H9 (cell line): ENCODE data around the gene PTDSS2. TPM values are rescaled to one million over a fixed set of nuclear protein-coding genes. Genes with fewer than 3 reads are reported as not detected.
A peak's percentile ranks its signal among the peaks of the same experiment; 100 is the strongest.

Experiments
- DNase-seq: peaks from one replicate; pipeline ENCODE4 v3.0.0-alpha.2; 2017
- H2AFZ ChIP-seq: one replicate; pipeline ENCODE4 v1.6.1; 2013; ENCODE audit warnings: mild to moderate bottlenecking, low read length, control low read depth, moderate library complexity
- H2AK5ac ChIP-seq: 2 replicates; pipeline ENCODE4 v1.6.1; 2013; ENCODE audit warnings: low read length, control low read depth, mixed read lengths; ENCODE audit not compliant: insufficient read length
- H2BK120ac ChIP-seq: one replicate; pipeline ENCODE4 v1.6.1; 2013; ENCODE audit warnings: low read depth, mild to moderate bottlenecking, low read length, control low read depth, inconsistent platforms; ENCODE audit not compliant: poor library complexity, severe bottlenecking
- H2BK12ac ChIP-seq: 2 replicates; pipeline ENCODE4 v1.6.1; 2013; ENCODE audit warnings: low read length, control low read depth, mixed read lengths, low read depth; ENCODE audit not compliant: insufficient read length
- H2BK15ac ChIP-seq: 2 replicates; pipeline ENCODE4 v1.6.1; 2013; ENCODE audit warnings: low read depth, low read length, control low read depth
- H2BK20ac ChIP-seq: one replicate; pipeline ENCODE4 v1.6.1; 2013; ENCODE audit warnings: low read depth, mild to moderate bottlenecking, low read length, control low read depth, inconsistent platforms; ENCODE audit not compliant: poor library complexity, severe bottlenecking
- H2BK5ac ChIP-seq: 2 replicates; pipeline ENCODE4 v1.6.1; 2013; ENCODE audit warnings: low read length, control low read depth, mixed read lengths; ENCODE audit not compliant: insufficient read length
- H3K14ac ChIP-seq: 2 replicates; pipeline ENCODE4 v1.6.1; 2013; ENCODE audit warnings: low read length, control low read depth; ENCODE audit not compliant: insufficient read depth
- H3K18ac ChIP-seq: 2 replicates; pipeline ENCODE4 v1.6.1; 2013; ENCODE audit warnings: low read depth, mild to moderate bottlenecking, mixed read lengths, low read length, control low read depth; ENCODE audit not compliant: insufficient read length
- H3K23ac ChIP-seq: 2 replicates; pipeline ENCODE4 v1.6.1; 2013; ENCODE audit warnings: low read length, control low read depth, mixed read lengths, low read depth; ENCODE audit not compliant: insufficient read length
- H3K23me2 ChIP-seq: 2 replicates; pipeline ENCODE4 v1.6.1; 2013; ENCODE audit warnings: low read depth, mild to moderate bottlenecking, mixed read lengths, low read length, control low read depth; ENCODE audit not compliant: insufficient read length, poor library complexity, severe bottlenecking
- H3K27ac ChIP-seq: 2 replicates; pipeline ENCODE4 v1.5.1; 2013; ENCODE audit warnings: low read length, control low read depth, mixed read lengths, low read depth; ENCODE audit not compliant: insufficient read length
- H3K27me3 ChIP-seq: 2 replicates; pipeline ENCODE4 v1.6.1; 2013; ENCODE audit warnings: low read length, control low read depth, inconsistent platforms; ENCODE audit not compliant: insufficient read depth
- H3K4ac ChIP-seq: 2 replicates; pipeline ENCODE4 v1.6.1; 2013; ENCODE audit warnings: low read depth, mild to moderate bottlenecking, control low read depth, inconsistent platforms, low read length, moderate library complexity
- H3K4me1 ChIP-seq: 2 replicates; pipeline ENCODE4 v1.6.1; 2013; ENCODE audit warnings: low read length, control low read depth, inconsistent platforms; ENCODE audit not compliant: insufficient read depth
- H3K4me2 ChIP-seq: 2 replicates; pipeline ENCODE4 v1.6.1; 2013; ENCODE audit warnings: low read length, control low read depth, mixed read lengths; ENCODE audit not compliant: insufficient read length, insufficient read depth
- H3K56ac ChIP-seq: 2 replicates; pipeline ENCODE4 v1.6.1; 2013; ENCODE audit warnings: low read depth, mild to moderate bottlenecking, mixed read lengths, low read length, control low read depth; ENCODE audit not compliant: insufficient read length
- H3K79me1 ChIP-seq: 2 replicates; pipeline ENCODE4 v1.6.1; 2013; ENCODE audit warnings: low read depth, mild to moderate bottlenecking, moderate library complexity, low read length, control low read depth, inconsistent platforms; ENCODE audit not compliant: insufficient read depth, poor library complexity, severe bottlenecking
- H3K79me2 ChIP-seq: 2 replicates; pipeline ENCODE4 v1.6.1; 2013; ENCODE audit warnings: low read length, control low read depth, inconsistent platforms; ENCODE audit not compliant: insufficient read depth
- H3K9ac ChIP-seq: 2 replicates; pipeline ENCODE4 v1.6.1; 2013; ENCODE audit warnings: low read length, control low read depth, mixed read lengths; ENCODE audit not compliant: insufficient read length; ENCODE audit errors: extremely low read depth
- H3K9me3 ChIP-seq: one replicate; pipeline ENCODE4 v1.6.1; 2013; ENCODE audit warnings: low read depth, low read length, inconsistent platforms; ENCODE audit not compliant: control insufficient read depth
- H3T11ph ChIP-seq: one replicate; pipeline ENCODE4 v1.6.1; 2013; ENCODE audit warnings: mild to moderate bottlenecking, low read length, control low read depth, inconsistent platforms
- H4K20me1 ChIP-seq: one replicate; pipeline ENCODE4 v1.6.1; 2013; ENCODE audit not compliant: control insufficient read depth, insufficient read length, insufficient read depth
- H4K5ac ChIP-seq: 2 replicates; pipeline ENCODE4 v1.6.1; 2013; ENCODE audit warnings: low read depth, mild to moderate bottlenecking, mixed read lengths, low read length, control low read depth; ENCODE audit not compliant: insufficient read length
- H4K8ac ChIP-seq: replicated peaks from 2 replicates; pipeline ENCODE4 v1.6.1; 2013; ENCODE audit warnings: low read length, control low read depth, mixed read lengths, low read depth; ENCODE audit not compliant: insufficient read length
- H4K91ac ChIP-seq: 2 replicates; pipeline ENCODE4 v1.6.1; 2013; ENCODE audit warnings: low read depth, mild to moderate bottlenecking, moderate library complexity, mixed read lengths, low read length, control low read depth; ENCODE audit not compliant: insufficient read length
- H3K27ac Mint-ChIP-seq, 3 experiments: 2 replicates in 2 of 3; 3 replicates in 1 of 3; pipeline ENCODE4 v1.8.0; 2020 to 2021; ENCODE audit warnings: mixed read lengths in 3 of 3, mild to moderate bottlenecking in 1 of 3, moderate library complexity in 1 of 3
- H3K27me3 Mint-ChIP-seq: 2 replicates; pipeline ENCODE4 v1.8.0; 2021; ENCODE audit warnings: low read depth, mild to moderate bottlenecking, moderate library complexity, mixed read lengths
- H3K36me3 Mint-ChIP-seq, 3 experiments: 2 replicates in 2 of 3; 3 replicates in 1 of 3; pipeline ENCODE4 v1.8.0; 2020 to 2021; ENCODE audit warnings: low read depth in 3 of 3, mixed read lengths in 3 of 3; ENCODE audit not compliant: insufficient read depth in 1 of 3
- H3K4me1 Mint-ChIP-seq, 2 experiments: 2 replicates each; pipeline ENCODE4 v1.8.0; 2020; ENCODE audit warnings: mixed read lengths in 2 of 2
- H3K4me3 Mint-ChIP-seq, 2 experiments: 2 replicates in 1 of 2; 3 replicates in 1 of 2; pipeline ENCODE4 v1.8.0; 2020 to 2021; ENCODE audit warnings: mild to moderate bottlenecking in 2 of 2, mixed read lengths in 2 of 2, moderate library complexity in 1 of 2
- H3K9me3 Mint-ChIP-seq, 2 experiments: 2 replicates in 1 of 2; 3 replicates in 1 of 2; pipeline ENCODE4 v1.8.0; 2020; ENCODE audit warnings: mild to moderate bottlenecking in 2 of 2, mixed read lengths in 2 of 2, moderate library complexity in 1 of 2
- WGBS: extraction: QIAGEN DNeasy Blood & Tissue Kit; methylation state at CpG from one replicate; pipeline ENCODE4 v1.1.7; 2013; ENCODE audit warnings: missing lambda C conversion rate, low lambda C conversion rate, mixed read lengths; ENCODE audit not compliant: insufficient read length; ENCODE audit errors: extremely low coverage; 5-methylcytosine and 5-hydroxymethylcytosine counted together
- total RNA-seq: library from RNA; stranded (reverse); gene quantifications from 2 replicates; pipeline ENCODE4 v1.2.1, GENCODE V29; 2021
- TF ChIP-seq, protein P1 (sequence below): fragments of 200-600 bp; sonication (generic); conservative IDR thresholded peaks from 3 replicates; pipeline ENCODE4 v1.8.0; 2021; ENCODE audit warnings: antibody characterized with exemption, mild to moderate bottlenecking

Gene PTDSS2
- total RNA-seq, 1 experiment from 2014 or later: 55.3 TPM

DNA sequence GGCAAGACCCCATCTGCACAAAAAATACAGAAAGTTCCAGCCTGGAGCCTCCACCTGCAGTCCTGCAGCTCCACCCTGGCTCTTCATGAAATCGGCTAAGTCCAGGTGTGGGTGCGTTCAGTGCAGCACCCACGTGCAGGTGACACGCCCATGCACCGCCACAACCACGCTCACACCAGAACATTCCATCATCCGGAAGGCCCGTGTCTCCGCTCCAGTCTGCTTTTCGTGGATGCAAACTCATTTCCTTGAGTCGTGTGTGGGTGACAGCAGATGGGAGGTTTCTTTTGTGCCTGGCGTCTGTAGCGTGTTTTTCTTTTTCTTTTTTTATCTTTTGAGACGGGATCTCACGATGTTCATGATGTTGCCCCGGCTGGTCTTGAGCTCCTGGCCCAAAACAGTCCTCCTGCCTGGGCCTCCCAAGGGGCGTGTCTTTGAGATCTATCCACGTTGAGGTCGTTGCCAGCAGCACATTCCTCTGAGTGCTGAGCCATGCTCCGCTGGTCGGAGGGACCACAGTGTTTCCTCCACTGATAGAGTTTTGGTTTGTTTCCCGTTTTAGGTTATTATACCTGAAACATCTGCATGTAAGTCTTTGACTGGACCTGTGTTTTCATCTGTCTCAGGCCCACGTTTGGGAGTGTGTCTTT, 7.2 kb downstream of the PTDSS2 start:
- H3K27ac ChIP-seq: no peak overlapping the region
- no peak overlapping the region for H2BK12ac ChIP-seq
- no peaks in the 10 kb centered on the region for H4K20me1 ChIP-seq
- Mint-ChIP-seq H3K36me3 (peaks cover 25 to 62% (median 50%) of the 10 kb centered on the region in 3 experiments; a peak in 6 of 7 replicates), H3K4me3 (no peak overlapping the region; a peak in 3 of 5 replicates), H3K27ac (peak overlapping the region; percentile 17 to 98 (median 73); a peak in 6 of 7 replicates), H3K9me3 (no peaks in the 10 kb centered on the region; a peak in 1 of 5 replicates), H3K27me3 (no peaks in the 10 kb centered on the region), H3K4me1 (peaks cover 34 to 37% of the 10 kb centered on the region in 2 experiments)
- no peaks in the 10 kb centered on the region for H3K4me1 ChIP-seq
- no peak overlapping the region for H3K56ac ChIP-seq
- peak overlapping the region; percentile 39; the same call in 1 of the 2 replicates for H3K14ac ChIP-seq
- TF ChIP-seq, protein P1, sequence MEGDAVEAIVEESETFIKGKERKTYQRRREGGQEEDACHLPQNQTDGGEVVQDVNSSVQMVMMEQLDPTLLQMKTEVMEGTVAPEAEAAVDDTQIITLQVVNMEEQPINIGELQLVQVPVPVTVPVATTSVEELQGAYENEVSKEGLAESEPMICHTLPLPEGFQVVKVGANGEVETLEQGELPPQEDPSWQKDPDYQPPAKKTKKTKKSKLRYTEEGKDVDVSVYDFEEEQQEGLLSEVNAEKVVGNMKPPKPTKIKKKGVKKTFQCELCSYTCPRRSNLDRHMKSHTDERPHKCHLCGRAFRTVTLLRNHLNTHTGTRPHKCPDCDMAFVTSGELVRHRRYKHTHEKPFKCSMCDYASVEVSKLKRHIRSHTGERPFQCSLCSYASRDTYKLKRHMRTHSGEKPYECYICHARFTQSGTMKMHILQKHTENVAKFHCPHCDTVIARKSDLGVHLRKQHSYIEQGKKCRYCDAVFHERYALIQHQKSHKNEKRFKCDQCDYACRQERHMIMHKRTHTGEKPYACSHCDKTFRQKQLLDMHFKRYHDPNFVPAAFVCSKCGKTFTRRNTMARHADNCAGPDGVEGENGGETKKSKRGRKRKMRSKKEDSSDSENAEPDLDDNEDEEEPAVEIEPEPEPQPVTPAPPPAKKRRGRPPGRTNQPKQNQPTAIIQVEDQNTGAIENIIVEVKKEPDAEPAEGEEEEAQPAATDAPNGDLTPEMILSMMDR: no peak
- no peaks in the 10 kb centered on the region for H3K27me3 ChIP-seq
- no peak overlapping the region for H3T11ph ChIP-seq
- H2BK15ac ChIP-seq: no peak overlapping the region
- H3K4me2 ChIP-seq: no peak overlapping the region
- no peaks in the 10 kb centered on the region for H3K9me3 ChIP-seq
- no peak overlapping the region for H3K23ac ChIP-seq
- H2AFZ ChIP-seq: no peak overlapping the region
- no peaks in the 10 kb centered on the region for H3K23me2 ChIP-seq
- H2BK20ac ChIP-seq: no peak overlapping the region
- H2BK5ac ChIP-seq: no peak overlapping the region
- peaks cover 2% of the 10 kb centered on the region for H3K79me1 ChIP-seq
- H2AK5ac ChIP-seq: no peak overlapping the region
- WGBS: no CpG with 5 or more reads among the region's 23 CpGs
- H4K91ac ChIP-seq: no peak overlapping the region
- DNase-seq: no peak
- H4K5ac ChIP-seq: no peak overlapping the region
- no peak overlapping the region for H4K8ac ChIP-seq
- no peak overlapping the region for H2BK120ac ChIP-seq
- H3K4ac ChIP-seq: no peak overlapping the region
- H3K9ac ChIP-seq: no peak overlapping the region
- peaks cover 12% of the 10 kb centered on the region; the same call in 1 of the 2 replicates for H3K79me2 ChIP-seq
- no peak overlapping the region for H3K18ac ChIP-seq
